GM18508 (cell line): Measurements from ENCODE around the gene THSD4.
"Not testable (repeated sequence)": the region's sequence is repeated elsewhere in the genome, so short reads cannot be mapped to it uniquely, and the experiment has no call there.

ENCODE experiments used
- ATAC-seq: cut with Tn5 transposase; IDR thresholded peaks from one replicate; pipeline ENCODE4 v1.9.1; 2021; ENCODE audit warnings: moderate number of reproducible peaks; ENCODE audit not compliant: insufficient read depth, unreplicated experiment

The THSD4 gene

GRCh38 chr15:71436854-71437253 lies 321.6 kb downstream of the THSD4 start:
- ATAC-seq = no peak

GRCh38 chr15:71437404-71437803 lies 322.1 kb downstream of the THSD4 start:
- no peak for ATAC-seq

GRCh38 chr15:71437919-71438318 lies 322.6 kb downstream of the THSD4 start:
- ATAC-seq = no peak

GRCh38 chr15:71439478-71439877 lies 324.2 kb downstream of the THSD4 start:
- ATAC-seq = not testable (repeated sequence)

DNA sequence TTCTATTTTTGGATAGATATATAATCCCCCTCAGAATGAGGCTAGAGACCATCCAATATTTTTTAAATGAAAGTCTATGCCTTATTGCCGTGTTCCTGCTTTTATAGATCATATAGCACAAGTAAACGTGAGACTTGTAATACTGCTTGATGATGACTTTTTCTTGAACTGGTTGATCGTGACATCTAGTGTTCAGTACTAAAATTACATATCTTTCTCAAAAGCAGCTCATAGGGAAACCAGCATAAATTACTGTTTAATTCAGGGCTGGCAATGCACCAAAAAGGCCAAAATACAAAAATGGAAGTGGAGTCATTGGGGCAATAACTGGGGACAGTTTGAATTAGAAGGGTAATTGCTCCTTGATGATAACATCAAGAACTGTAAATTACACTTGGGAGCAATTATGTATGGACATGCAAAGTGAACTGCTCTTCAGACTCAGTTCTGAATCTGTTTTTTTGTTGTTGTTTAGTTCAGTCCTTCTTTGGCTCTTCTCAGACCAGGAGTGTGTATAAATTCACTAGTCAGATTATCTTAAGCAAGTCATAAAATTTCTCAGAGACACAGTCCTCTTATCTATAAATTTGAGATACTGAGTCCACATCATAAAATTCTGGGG lies 325.3 kb downstream of the THSD4 start:
- no peak for ATAC-seq

GRCh38 chr15:71443538-71443937 lies 328.3 kb downstream of the THSD4 start:
- no peak for ATAC-seq

DNA sequence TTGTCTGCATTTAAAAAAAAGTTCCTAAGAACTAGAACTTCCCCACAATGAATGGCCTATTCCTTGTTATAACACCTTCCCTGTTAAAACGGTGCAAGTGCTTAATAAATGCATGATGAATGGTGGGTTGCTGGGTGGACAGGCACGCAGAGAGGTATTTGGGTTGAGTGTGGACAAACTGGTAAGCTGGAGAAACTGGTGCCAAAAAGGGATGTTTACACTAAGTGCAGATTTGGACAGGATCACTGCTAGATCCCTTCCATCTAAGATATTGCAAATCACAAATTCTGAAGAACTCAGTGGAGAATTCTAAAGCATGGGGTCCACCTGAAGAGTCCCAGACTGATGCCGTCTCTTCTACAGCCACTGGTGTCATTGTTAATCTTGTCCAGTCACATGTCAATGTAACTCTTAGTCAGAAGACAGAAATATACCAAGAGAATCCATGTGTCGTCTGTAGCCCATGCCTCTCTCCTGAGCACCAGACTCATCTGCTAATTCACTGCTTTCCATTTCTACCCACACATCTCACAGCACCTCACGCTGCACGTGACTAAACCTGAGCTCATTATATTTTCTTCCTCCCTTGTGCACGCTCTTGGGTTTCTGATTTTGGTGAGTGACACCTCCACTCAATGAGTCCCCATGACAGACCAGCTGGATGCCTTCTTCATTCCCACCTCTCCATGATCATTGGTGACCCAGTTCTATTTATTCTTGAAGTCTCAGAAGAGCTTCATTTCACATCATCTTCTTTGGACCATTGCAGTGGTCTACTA lies 328.9 kb downstream of the THSD4 start:
- ATAC-seq = no peak

DNA sequence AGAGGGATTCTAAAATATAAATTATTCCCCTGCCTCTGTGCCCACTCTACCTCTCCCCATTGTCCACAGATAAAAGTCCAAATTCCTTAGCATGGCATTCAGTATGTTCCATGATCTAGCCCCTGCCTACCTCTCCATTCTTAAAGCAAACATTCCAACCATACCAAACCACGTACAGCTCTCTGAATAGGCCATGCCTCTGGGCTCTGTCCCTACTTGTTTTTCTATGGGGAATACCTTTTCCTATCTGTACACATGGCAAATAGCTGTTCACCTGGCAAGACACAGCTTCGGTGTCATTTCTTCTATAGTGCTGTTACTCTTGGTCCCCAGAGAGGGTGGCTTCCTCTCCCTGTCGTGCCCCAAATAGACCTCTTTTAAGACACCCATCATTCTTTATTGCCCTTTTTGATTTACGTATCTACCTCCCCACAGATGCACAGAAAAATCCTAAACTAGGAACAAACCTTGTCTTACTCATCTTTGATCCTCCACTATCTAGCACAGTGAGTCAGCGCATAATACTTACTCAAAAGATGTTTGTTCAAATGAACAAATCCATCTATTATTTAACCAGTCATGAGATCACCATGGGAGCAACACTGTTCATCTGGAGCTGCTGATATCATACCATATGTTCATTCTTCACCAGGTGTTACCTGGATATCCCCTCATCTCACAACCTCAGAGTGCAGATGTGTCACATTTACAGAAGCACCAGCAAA lies 329.8 kb downstream of the THSD4 start:
- ATAC-seq = no peak

DNA sequence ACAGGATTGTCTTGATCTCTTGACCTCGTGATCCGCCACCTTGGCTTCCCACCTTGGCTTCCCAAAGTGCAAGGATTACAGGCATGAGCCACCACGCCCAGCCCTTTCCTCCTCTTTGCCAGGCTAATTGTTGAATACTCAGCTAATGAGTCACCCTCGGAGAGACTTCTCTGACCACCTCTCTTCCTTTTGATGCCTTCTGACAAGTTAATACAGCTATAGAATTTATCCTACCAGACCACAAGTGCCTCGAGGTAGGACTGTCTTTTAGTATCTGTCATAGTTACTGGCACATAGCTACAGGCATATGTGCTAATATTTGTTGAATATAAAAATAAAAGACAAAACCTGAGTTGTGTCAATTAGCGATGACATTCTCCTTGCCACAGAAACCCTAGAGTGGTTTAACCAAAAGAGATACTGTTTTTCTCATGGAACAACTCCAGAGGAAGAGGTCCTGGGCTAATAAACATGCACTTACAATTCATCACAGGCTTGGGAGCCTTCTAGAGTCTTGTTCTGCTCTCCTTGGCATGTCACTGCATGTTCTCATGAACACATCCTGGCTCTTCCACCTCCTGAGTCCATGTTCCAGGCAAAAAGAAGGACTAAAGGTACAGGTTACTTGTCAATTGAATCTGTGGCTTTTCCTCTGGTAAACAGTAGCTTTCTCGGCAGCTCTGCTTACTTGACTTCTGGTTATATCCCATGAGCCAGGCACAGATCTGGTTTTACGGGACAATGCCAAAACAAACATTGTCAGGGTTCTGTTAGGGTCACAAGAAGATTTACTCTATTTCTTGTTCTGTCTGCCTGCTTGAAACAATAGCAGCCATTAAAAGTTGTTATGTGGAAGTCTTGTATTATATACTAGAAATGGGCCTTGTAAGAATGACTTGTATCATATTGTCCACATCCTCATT lies 332.3 kb downstream of the THSD4 start:
- no peak for ATAC-seq

DNA sequence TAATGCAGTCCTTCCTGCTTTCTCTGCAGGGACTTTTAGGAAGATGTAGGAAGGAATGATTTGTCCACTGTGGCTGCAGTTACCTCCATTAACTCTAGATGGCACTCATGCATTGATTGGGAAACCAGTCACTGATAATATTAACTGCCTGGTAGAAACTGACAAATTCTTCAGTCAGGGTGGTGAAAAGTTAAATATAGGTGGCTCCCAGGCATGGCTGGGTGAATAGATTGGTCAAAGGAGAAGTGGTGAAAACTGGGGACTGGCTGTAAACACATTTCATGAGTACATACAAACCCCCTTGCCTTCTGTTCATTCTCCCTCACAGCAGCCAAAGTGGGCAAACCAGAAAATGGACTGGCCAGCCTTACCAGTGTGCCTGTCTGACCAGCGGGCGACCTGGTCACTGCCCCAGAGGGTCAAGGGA lies 333.4 kb downstream of the THSD4 start:
- ATAC-seq = no peak

DNA sequence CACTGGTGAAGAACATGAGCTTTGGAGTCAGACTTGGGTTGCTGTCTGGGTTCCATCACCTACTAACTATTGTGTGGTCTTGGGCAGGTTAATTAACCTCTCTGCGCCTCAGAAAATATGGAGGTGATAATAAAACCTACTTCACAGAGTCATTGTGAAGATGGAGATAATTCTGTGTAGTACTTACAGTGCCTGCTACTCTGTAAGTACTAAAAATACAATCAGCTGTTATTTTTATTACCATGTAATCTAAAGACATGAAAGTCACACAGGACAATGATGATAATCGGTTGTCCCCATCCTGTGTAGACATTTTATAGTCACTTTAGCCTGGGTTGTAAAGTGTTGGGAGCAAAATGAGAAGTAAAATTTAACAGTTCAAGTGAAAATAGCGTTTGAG lies 334.1 kb downstream of the THSD4 start:
- no peak for ATAC-seq

GRCh38 chr15:71449956-71450355 lies 334.7 kb downstream of the THSD4 start:
- ATAC-seq = no peak

- no peak for ATAC-seq
These were observed 335.9 kb downstream of the THSD4 start for GRCh38 chr15:71451130-71451529.

DNA sequence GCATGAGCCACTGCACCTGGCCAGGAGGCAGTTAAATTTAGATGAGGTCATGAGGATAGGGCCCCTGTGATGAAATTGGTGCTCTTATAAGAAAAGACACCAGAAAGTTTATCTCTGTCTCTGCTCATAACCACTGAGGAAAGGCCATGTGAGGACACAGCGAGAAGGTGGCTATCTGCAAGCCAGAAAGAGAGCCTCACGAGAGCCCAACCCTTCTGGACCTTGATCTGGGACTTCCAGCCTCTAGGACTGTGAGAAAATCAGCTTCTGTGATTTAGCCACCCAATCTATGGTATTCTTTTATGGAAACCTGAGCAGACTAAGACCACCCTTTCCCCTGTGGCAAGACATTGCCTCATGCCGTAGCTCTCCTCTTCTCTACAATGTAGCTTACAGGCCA lies 337.6 kb downstream of the THSD4 start:
- ATAC-seq = no peak

GRCh38 chr15:71454462-71454996 lies 339.3 kb downstream of the THSD4 start:
- no peak for ATAC-seq

DNA sequence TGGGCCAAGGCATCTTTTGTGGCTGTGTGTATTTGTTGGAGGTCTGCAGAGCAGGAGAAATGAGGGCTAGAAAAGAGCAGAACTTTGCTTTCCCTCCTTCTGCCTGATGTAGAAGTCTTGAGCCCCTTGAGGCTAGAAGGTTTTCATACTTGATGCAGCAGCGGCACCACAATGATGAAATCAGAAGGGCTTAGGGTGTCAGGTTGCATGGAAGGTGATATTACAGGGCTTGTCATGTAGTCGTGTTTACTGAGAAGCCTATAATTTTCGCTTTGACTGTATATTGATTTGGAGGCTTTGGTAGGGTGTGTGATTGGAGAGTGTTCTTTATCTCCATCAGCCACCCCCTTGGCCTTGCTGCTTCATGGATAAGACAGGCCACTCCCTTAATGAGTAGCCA lies 339.8 kb downstream of the THSD4 start:
- ATAC-seq = no peak

DNA sequence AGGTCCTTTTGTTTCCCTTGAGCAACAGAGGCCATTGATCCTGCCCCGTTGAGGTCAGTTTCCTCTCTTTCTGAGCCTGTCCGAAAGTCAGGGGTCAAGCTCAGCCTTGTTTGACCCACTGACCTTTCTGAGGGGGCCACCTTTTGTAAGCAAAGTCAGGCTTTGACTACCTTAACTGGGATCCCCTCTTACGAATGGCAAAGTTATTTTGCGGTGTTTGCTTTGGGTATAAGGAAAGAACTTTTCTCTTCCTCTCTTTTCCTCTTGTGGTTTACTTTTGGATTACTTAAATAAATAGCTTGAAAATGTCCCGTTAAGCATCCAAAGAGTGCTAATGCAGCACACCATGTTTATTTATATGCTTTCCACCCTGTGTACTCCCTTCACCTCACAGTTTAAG lies 340.6 kb downstream of the THSD4 start:
- no peak for ATAC-seq

DNA sequence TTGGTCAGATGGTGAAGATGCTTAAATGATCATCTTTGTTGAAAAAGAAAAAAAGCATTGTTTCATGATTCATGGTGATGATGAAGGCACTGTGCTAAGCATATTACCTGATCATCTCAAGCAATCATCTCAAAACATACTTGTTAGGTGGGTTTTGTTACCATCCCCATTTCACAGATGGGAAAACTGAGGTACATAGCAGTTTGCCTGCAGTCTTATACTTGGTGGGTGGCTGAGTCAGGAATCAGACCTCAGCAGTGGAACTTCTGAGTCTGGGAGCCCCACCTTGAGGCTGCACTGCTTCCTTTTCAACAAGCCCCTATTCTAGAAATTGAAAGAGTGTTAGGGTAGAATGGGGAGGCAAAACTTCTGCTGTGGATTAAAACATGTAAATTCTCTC lies 341.1 kb downstream of the THSD4 start:
- ATAC-seq = no peak

GRCh38 chr15:71456811-71457210 lies 341.5 kb downstream of the THSD4 start:
- ATAC-seq = no peak

DNA sequence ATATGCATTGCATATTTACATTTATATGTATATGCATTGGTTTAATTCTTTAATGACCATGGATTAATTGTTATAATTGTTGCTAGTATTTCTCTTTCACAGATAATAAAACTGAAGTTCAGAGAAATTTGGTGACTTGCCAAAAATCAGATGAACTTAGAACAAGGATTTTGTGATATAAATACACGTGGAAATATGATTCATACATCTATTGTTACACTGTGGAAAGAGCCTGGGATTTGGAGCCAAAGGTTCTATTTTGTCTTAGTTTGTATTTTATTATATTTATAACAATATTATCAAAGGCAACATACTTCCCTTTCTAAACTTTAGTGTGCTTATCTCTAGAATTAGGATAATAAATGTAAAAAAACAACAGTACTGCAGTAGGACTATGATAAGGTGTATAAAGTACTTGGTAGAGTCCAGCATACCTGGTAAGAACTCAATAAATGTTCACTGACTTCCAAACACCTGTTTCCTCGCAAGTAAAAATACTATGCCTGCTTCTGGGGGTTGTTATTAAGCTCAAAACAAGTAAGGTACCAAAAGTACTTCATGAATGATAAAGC lies 342.9 kb downstream of the THSD4 start:
- ATAC-seq = no peak
